Esophagus squamous epithelium (tissue), 5 donors: ENCODE data around the gene NR2C2. TPM values are rescaled to one million over a fixed set of nuclear protein-coding genes. Genes with fewer than 3 reads are reported as not detected.

Source experiments
- DNase-seq: peaks from one replicate; lab custom pipeline; 2025; lab: John Stamatoyannopoulos, UW
- H3K27ac ChIP-seq, 4 donors: fragments of 200-600 bp; sonication (generic); one replicate each; pipeline ENCODE4 v1.5.1; 2016 to 2019; ENCODE audit warnings: mild to moderate bottlenecking in 1 of 4
- H3K27me3 ChIP-seq, 4 donors: fragments of 200-600 bp; sonication (generic); 1 replicate in 3 of 4; 2 replicates in 1 of 4; pipeline versions ENCODE4 v1.5.1 to v1.6.0; 2017 to 2021; ENCODE audit warnings: antibody characterized with exemption in 1 of 4
- H3K36me3 ChIP-seq, 3 donors: fragments of 200-600 bp; sonication (generic); one replicate each; pipeline ENCODE4 v1.5.1; 2016 to 2019
- H3K4me1 ChIP-seq, 3 donors: fragments of 200-600 bp; sonication (generic); one replicate each; pipeline ENCODE4 v1.5.1; 2017 to 2019
- H3K4me3 ChIP-seq, 4 donors: fragments of 200-600 bp; sonication (generic); 1 replicate in 3 of 4; 2 replicates in 1 of 4; pipeline ENCODE4 v1.5.1; 2016 to 2019; ENCODE audit warnings: mild to moderate bottlenecking in 2 of 4, moderate library complexity in 1 of 4
- H3K9me3 ChIP-seq, 3 donors: fragments of 200-600 bp; sonication (generic); one replicate each; pipeline ENCODE4 v1.5.1; 2016 to 2019
- CTCF ChIP-seq, 6 experiments: fragments of 450-650 bp in 4 of 6; fragments of 200-600 bp in 2 of 6; sonication (generic) in 2 of 6; IDR thresholded peaks; one replicate each; pipeline ENCODE4 v1.5.1; 2016 to 2019; ENCODE audit warnings: antibody characterized with exemption in 6 of 6, mild to moderate bottlenecking in 4 of 6, moderate library complexity in 4 of 6
- POLR2A ChIP-seq, 4 donors: fragments of 450-650 bp; IDR thresholded peaks; one replicate each; pipeline ENCODE4 v1.6.1; 2017; ENCODE audit warnings: antibody characterized with exemption in 4 of 4, mild to moderate bottlenecking in 4 of 4, moderate library complexity in 3 of 4
- WGBS, 2 donors: methylation state at CpG; one replicate each; pipeline ENCODE4 v1.1.5; 2018; 5-methylcytosine and 5-hydroxymethylcytosine counted together
- intact Hi-C: fragments of 100-400 bp; cut with DNase I; formaldehyde crosslinking; loops from one replicate; pipeline ENCODE4 v1.15.0; 2022
- total RNA-seq, 4 donors: library from RNA; depleted of rRNA; stranded (reverse); fragments of >200 nt; gene quantifications; one replicate each; pipeline ENCODE4 v1.1.0, GENCODE V29; 2016
- donor health status: DM: yes; HTN: yes; CAD: no.

Gene NR2C2
- total RNA-seq, 4 donors from 2014 or later = 14.1 to 37.2 (median 26.3) TPM

GRCh38 chr3:14933820-14934425 is 13.5 kb upstream of the NR2C2 start:
- no peak for DNase-seq
- Histone ChIP-seq H3K4me1 (no peaks in the 10 kb centered on the region), H3K36me3 (peaks cover 0 to 13% (median 0%) of the 10 kb centered on the region in 3 donors), H3K4me3 (no peak overlapping the region), H3K9me3 (no peaks in the 10 kb centered on the region), H3K27ac (no peak overlapping the region), H3K27me3 (no peaks in the 10 kb centered on the region)
- intact Hi-C loops = no loop called here
- TF ChIP-seq CTCF (IDR thresholded peaks at IDR 0.05) = no peak
- 67 to 75% methylated on average over 7 of the region's 7 CpGs for WGBS, 2 donors

GRCh38 chr3:14935592-14936345 is 11.6 kb upstream of the NR2C2 start:
- Histone ChIP-seq H3K9me3 (no peaks in the 10 kb centered on the region), H3K4me3 (no peak overlapping the region), H3K27me3 (no peaks in the 10 kb centered on the region), H3K27ac (no peak overlapping the region), H3K36me3 (peaks cover 0 to 13% (median 0%) of the 10 kb centered on the region in 3 donors), H3K4me1 (no peaks in the 10 kb centered on the region)
- intact Hi-C loops = no loop called here
- no peak for DNase-seq
- 88 to 89% methylated on average over 4 to 6 of the region's 6 CpGs for WGBS, 2 donors
- no peak for TF ChIP-seq CTCF (IDR thresholded peaks at IDR 0.05)
- no peak for TF ChIP-seq POLR2A (IDR thresholded peaks at IDR 0.05)

GRCh38 chr3:14938954-14939353 is 8.4 kb upstream of the NR2C2 start:
- DNase-seq = no peak
- H3K4me3 ChIP-seq = no peak overlapping the region
- TF ChIP-seq POLR2A (IDR thresholded peaks at IDR 0.05) = no peak
- no peak for TF ChIP-seq CTCF (IDR thresholded peaks at IDR 0.05)
- no peaks in the 10 kb centered on the region for H3K9me3 ChIP-seq
- peaks cover 0 to 12% (median 0%) of the 10 kb centered on the region in 3 donors for H3K4me1 ChIP-seq
- H3K27ac ChIP-seq = no peak overlapping the region
- intact Hi-C loops = no loop called here
- no peaks in the 10 kb centered on the region for H3K27me3 ChIP-seq
- peaks cover 3 to 24% (median 3%) of the 10 kb centered on the region in 3 donors for H3K36me3 ChIP-seq
- WGBS, 2 donors = 57 to 83% methylated on average over 3 of the region's 4 CpGs

- peaks cover 10 to 37% (median 16%) of the 10 kb centered on the region in 3 donors for H3K4me1 ChIP-seq
- intact Hi-C loops = no loop called here
- H3K9me3 ChIP-seq = no peaks in the 10 kb centered on the region
- H3K27me3 ChIP-seq = no peaks in the 10 kb centered on the region
- H3K36me3 ChIP-seq = peaks cover 8 to 36% (median 12%) of the 10 kb centered on the region in 3 donors
- TF ChIP-seq POLR2A (IDR thresholded peaks at IDR 0.05) (no peak), CTCF (IDR thresholded peaks at IDR 0.05) (no peak)
- no peak overlapping the region for H3K4me3 ChIP-seq
- no peak overlapping the region for H3K27ac ChIP-seq
- 89 to 100% methylated on average over 1 of the region's 1 CpG for WGBS, 2 donors
- DNase-seq = no peak
Measured at GRCh38 chr3:14941871-14942270, 5.5 kb upstream of the NR2C2 start.

GRCh38 chr3:14943042-14943441 is 4.3 kb upstream of the NR2C2 start:
- no peak overlapping the region for H3K4me3 ChIP-seq

More at GRCh38 chr3:14943042-14943441, 4.3 kb upstream of the NR2C2 start:
- peaks cover 8 to 36% (median 12%) of the 10 kb centered on the region in 3 donors for H3K36me3 ChIP-seq
- H3K27ac ChIP-seq = no peak overlapping the region
- H3K9me3 ChIP-seq = no peaks in the 10 kb centered on the region
- no peak for TF ChIP-seq CTCF (IDR thresholded peaks at IDR 0.05)
- TF ChIP-seq POLR2A (IDR thresholded peaks at IDR 0.05) = no peak
- peaks cover 10 to 37% (median 16%) of the 10 kb centered on the region in 3 donors for H3K4me1 ChIP-seq
- DNase-seq = no peak
- intact Hi-C loops = no loop called here
- no peaks in the 10 kb centered on the region for H3K27me3 ChIP-seq
